HG03025 (cell line): ENCODE data around the gene PTPN13.

Experiments
- ATAC-seq: cut with Tn5 transposase; IDR thresholded peaks from one replicate; pipeline ENCODE4 v1.9.1; 2021; ENCODE audit warnings: mild to moderate bottlenecking, moderate library complexity; ENCODE audit not compliant: unreplicated experiment, low FRiP score

The PTPN13 gene

GRCh38 chr4:86848732-86849619 is 254.9 kb downstream of the PTPN13 start, which contains the start of gene SLC10A6:
SLC10A6 (minus strand) TSS chr4:86849384; CDS start chr4:86849115, 269 bp downstream.
- ATAC-seq, result no peak

- ATAC-seq, result no peak
Measured at GRCh38 chr4:86853209-86853608, 259.1 kb downstream of the PTPN13 start.

- ATAC-seq, result no peak
Measured at GRCh38 chr4:86855572-86855971, 261.5 kb downstream of the PTPN13 start.

- no peak for ATAC-seq
Measured at GRCh38 chr4:86856896-86857295, 262.8 kb downstream of the PTPN13 start.

GRCh38 chr4:86857341-86858052 is 263.4 kb downstream of the PTPN13 start:
- ATAC-seq, result no peak
